ENCODE results near the gene ATP8A1. TPM values are rescaled to one million over a fixed set of nuclear protein-coding genes. Genes with fewer than 3 reads are reported as not detected.
A peak's percentile ranks its signal among the peaks of the same experiment; 100 is the strongest.
"Not testable (repeated sequence)": the region's sequence is repeated elsewhere in the genome, so short reads cannot be mapped to it uniquely, and the experiment has no call there.

The ATP8A1 gene
- total RNA-seq: 10 to 100 TPM; 27.6 to 32.0 TPM

DNA sequence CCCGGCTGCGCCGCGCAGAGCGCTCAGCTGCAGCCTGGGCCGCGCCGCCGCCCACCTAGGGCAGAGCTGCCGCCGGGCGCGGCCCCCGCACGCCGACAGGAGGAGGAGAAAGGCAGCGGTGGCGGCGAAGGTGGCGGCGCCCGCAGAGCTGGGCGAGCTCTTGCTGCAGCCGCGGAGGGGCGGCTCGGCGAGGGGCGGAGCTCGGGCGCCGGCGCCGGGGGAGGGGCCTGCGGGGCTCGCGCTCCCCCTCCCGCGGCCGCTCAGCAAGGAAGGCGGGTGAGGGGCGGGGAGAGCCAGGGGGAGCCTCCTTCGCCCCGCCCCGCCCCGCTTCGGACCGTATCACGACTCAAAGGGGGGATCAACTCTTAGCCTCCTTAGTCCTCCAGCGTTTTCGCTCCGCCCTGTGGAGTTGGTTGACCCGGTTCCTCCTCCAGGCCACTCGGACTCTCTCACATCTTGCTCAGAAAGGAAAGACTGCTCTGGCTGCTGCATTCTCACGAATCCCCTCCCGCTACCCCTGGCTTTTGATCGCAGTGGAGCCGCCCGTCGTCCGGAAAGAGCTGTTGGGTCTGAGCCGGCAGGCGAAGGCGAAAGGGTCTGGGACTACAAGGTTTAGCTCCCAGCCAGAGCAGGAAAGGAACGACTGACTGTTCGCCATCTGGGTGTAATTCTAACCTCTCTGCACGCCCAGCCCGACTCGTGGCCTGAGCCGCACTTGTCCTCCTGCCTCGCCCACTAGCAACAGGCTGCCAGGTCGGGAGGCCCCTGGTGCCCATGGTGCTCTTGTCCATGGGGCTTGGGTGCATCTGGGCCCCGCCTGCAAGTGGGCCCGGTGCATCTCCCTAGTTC, at the start of gene ATP8A1:
Gene ATP8A1, minus strand, starts transcription at position 162 of the 849 bp plus-strand sequence. CDS start 232 bp downstream, outside the sequence.
- DNase-seq: peak; percentile 92
- peaks cover 10% of the 10 kb centered on the region for H3K9me3 Mint-ChIP-seq
- no peaks in the 10 kb centered on the region for H3K27me3 Mint-ChIP-seq (ENCODE audit: low read depth)
- peaks cover 42% of the 10 kb centered on the region for H3K4me1 Mint-ChIP-seq (ENCODE audit: low read depth)
- CTCF ChIA-PET: interaction anchor here (1.0 to 1.8 kb wide), 8 partner anchors 10 to 88 kb away, joined by 3 to 11 read pairs (median 4); no protein-coding TSS in a partner anchor
- intact Hi-C loops (cut with micrococcal nuclease): loop anchor here (1.0 to 10.0 kb wide), 6 partner anchors 15 to 1788 kb away; partner anchors contain the start of genes KCTD8 and TMEM33
- peak within 1 kb of the TSS; percentile 94 for H3K4me3 Mint-ChIP-seq
- H3K27ac Mint-ChIP-seq: peak within 1 kb of the TSS; percentile 99
- H3K36me3 Mint-ChIP-seq (ENCODE audit: low read depth): peaks cover 13% of the 10 kb centered on the region

DNA sequence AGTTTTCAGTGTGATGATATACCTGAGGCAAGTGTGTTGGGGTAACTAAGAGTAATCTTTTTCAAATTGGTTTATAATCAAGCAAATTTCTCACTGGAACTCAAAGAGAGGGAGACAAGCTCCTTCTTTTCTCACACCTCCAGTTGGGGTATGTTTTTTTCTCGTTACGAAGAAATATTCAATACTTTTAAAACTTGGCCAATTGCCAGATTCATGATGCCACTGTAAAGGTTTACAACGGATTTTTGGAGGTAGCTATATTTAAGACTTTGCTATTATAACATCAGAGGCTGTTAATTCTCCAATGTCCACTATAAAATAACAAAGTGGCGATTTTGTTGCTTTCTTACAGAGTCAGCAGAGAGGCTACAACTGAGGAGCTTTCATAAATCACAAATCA, 49.2 kb upstream of the ATP8A1 start:
- H3K27ac Mint-ChIP-seq: no peak overlapping the region
- CTCF ChIA-PET: no interaction called here
- intact Hi-C loops (cut with micrococcal nuclease): no loop called here
- H3K27me3 Mint-ChIP-seq (ENCODE audit: low read depth): no peaks in the 10 kb centered on the region
- no peak for DNase-seq
- H3K4me3 Mint-ChIP-seq: no peak overlapping the region
- peaks cover 2% of the 10 kb centered on the region for H3K4me1 Mint-ChIP-seq (ENCODE audit: low read depth)
- H3K36me3 Mint-ChIP-seq (ENCODE audit: low read depth): no peaks in the 10 kb centered on the region
- H3K9me3 Mint-ChIP-seq: no peaks in the 10 kb centered on the region

DNA sequence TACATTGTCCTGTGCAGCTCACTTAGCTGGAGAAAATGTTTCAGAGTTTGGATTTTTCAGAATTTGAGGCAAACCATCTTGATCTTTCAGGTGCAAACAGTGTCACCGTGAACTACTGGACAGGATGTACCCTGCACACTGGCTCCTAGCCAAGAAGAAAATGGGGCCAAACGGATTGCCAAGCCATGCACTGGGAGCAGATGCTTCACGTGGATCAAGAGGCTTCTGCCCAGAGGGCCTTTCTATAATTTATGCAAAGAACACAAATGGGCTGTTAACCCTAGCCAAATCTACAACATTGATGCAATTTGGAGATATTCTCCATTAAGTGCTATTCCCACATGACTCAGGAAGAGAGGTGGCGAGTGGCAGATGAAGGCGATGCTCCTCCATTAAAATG, 46.9 kb upstream of the ATP8A1 start:
- H3K4me1 Mint-ChIP-seq (ENCODE audit: low read depth): peaks cover 2% of the 10 kb centered on the region
- CTCF ChIA-PET: no interaction called here
- intact Hi-C loops (cut with micrococcal nuclease): no loop called here
- H3K36me3 Mint-ChIP-seq (ENCODE audit: low read depth): peaks cover 2% of the 10 kb centered on the region
- H3K27ac Mint-ChIP-seq: no peak overlapping the region
- no peak overlapping the region for H3K4me3 Mint-ChIP-seq
- DNase-seq: no peak
- peaks cover 2% of the 10 kb centered on the region for H3K9me3 Mint-ChIP-seq
- H3K27me3 Mint-ChIP-seq (ENCODE audit: low read depth): no peaks in the 10 kb centered on the region

DNA sequence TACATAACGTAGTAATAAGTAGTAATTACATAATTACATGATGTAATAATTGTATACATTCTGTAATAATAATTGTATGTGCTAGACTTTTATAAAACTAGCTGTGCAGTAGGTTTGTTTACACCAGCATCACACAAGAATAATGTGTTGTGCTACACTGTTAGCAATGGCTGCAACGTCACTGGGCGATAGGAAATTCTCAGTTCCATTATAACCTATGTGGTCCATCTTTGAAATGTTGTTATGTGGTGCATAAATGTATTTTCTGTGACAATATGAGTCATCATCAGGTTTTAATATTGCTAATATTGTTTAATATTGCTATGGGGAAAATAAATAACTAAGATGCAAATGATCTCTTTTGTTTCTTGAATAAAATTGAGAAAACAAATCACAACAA, 46.0 kb upstream of the ATP8A1 start:
- H3K9me3 Mint-ChIP-seq: peaks cover 2% of the 10 kb centered on the region
- no peaks in the 10 kb centered on the region for H3K27me3 Mint-ChIP-seq (ENCODE audit: low read depth)
- CTCF ChIA-PET: interaction anchor here (0.9 kb wide), 1 partner anchor 65 kb away, joined by 3 read pairs; no protein-coding TSS in a partner anchor

DNA sequence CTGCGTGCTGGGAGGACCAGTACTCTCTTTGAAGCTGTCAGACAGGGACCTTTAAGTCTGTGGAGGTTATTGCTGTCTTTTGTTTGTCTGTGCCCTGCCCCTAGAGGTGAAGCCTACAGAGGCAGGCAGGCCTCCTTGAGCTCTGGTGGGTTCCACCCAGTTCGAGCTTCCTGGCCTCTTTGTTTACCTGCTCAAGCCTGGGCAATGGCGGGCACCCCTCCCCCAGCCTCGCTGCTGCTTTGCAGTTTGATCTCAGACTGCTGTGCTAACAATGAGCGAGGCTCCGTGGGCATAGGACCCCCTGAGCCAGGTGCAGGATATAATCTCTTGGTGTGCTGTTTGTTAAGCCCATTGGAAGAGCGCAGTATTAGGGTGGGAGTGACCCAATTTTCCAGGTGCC, 44.9 kb upstream of the ATP8A1 start:
- H3K27me3 Mint-ChIP-seq (ENCODE audit: low read depth); H3K4me3 Mint-ChIP-seq; H3K9me3 Mint-ChIP-seq; CTCF ChIA-PET; H3K36me3 Mint-ChIP-seq (ENCODE audit: low read depth); DNase-seq; H3K4me1 Mint-ChIP-seq (ENCODE audit: low read depth); intact Hi-C loops (cut with micrococcal nuclease); H3K27ac Mint-ChIP-seq: not testable (repeated sequence)

More for the DNA sequence above, 46.0 kb upstream of the ATP8A1 start:
- H3K27ac Mint-ChIP-seq: no peak overlapping the region
- H3K4me3 Mint-ChIP-seq: no peak overlapping the region
- peaks cover 2% of the 10 kb centered on the region for H3K4me1 Mint-ChIP-seq (ENCODE audit: low read depth)
- peaks cover 3% of the 10 kb centered on the region for H3K36me3 Mint-ChIP-seq (ENCODE audit: low read depth)
- DNase-seq: no peak
- intact Hi-C loops (cut with micrococcal nuclease): no loop called here

DNA sequence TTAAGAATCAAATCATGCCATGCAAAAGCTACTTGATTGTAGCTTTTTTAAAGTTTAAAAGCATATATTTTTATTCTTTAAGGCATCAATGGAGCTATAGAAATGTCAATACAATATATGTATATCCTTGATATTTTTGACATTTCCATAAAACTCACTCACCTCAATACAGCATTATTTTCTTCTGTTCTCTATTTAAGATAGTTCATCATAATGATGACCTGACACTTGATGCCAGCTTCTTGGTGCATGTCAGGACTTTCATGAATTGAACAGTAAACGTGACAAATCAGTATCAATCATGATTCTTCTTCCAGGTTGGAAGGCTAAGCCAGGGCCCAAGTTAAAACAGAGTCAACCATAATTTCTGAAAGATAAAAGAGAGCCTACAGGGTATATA, 33.6 kb upstream of the ATP8A1 start:
- intact Hi-C loops (cut with micrococcal nuclease): no loop called here
- no peaks in the 10 kb centered on the region for H3K36me3 Mint-ChIP-seq (ENCODE audit: low read depth)
- no peak overlapping the region for H3K4me3 Mint-ChIP-seq
- DNase-seq: no peak
- H3K9me3 Mint-ChIP-seq: no peaks in the 10 kb centered on the region
- CTCF ChIA-PET: no interaction called here
- H3K4me1 Mint-ChIP-seq (ENCODE audit: low read depth): no peaks in the 10 kb centered on the region
- H3K27ac Mint-ChIP-seq: no peak overlapping the region
- no peaks in the 10 kb centered on the region for H3K27me3 Mint-ChIP-seq (ENCODE audit: low read depth)

DNA sequence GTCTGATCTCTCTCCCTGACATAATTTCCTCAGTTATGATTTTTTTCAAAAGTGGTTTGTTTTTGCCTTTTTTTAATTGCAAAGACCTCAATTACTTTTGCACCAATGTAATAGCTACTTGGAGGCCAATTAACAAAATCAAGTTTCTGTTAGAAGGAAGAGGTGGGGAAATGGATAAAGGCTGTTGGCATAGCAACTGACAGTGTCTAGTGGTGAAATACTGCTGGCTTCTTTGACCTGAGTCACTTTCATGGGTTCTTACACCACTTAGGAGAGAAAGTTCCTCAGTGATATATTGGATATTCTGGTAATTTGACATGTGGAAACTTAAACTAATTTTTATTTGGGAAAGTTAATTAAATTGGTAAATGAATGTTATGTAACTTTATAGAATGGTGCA, 26.5 kb upstream of the ATP8A1 start:
- intact Hi-C loops (cut with micrococcal nuclease): no loop called here
- CTCF ChIA-PET: interaction anchor here (1.0 to 1.2 kb wide), 2 partner anchors 26 to 115 kb away, joined by 3 read pairs; no protein-coding TSS in a partner anchor
- Mint-ChIP-seq H3K4me3 (no peak overlapping the region), H3K27ac (no peak overlapping the region), H3K36me3 (ENCODE audit: low read depth) (no peaks in the 10 kb centered on the region), H3K9me3 (no peaks in the 10 kb centered on the region), H3K4me1 (ENCODE audit: low read depth) (peaks cover 10% of the 10 kb centered on the region), H3K27me3 (ENCODE audit: low read depth) (no peaks in the 10 kb centered on the region)
- DNase-seq: no peak

DNA sequence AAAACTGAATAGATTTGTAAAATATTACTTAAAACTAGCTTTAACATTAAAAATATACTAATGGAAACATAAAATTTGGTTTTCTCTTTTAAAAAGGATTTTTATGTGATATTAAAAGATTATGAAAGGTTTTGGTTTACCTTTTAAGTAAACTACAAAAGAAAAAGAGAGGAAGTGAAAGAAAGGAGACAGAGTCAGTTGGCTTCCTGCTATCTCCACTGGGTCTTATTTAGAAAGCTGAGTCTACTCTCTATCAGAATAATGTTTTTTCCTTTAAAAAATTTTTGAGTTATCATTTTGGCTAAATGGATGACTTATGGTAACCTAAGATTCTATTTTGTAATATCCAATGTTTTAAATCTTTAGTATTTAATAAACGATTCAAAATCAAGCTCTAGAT, 21.6 kb upstream of the ATP8A1 start:
- Mint-ChIP-seq H3K4me3 (no peak overlapping the region), H3K9me3 (no peaks in the 10 kb centered on the region), H3K27ac (no peak overlapping the region), H3K4me1 (ENCODE audit: low read depth) (peaks cover 42% of the 10 kb centered on the region), H3K27me3 (ENCODE audit: low read depth) (no peaks in the 10 kb centered on the region), H3K36me3 (ENCODE audit: low read depth) (peaks cover 3% of the 10 kb centered on the region)
- no peak for DNase-seq
- intact Hi-C loops (cut with micrococcal nuclease): no loop called here
- CTCF ChIA-PET: interaction anchor here (0.7 to 2.1 kb wide), 2 partner anchors 19 to 21 kb away, joined by 3 to 5 read pairs; partner anchors contain the start of gene ATP8A1

DNA sequence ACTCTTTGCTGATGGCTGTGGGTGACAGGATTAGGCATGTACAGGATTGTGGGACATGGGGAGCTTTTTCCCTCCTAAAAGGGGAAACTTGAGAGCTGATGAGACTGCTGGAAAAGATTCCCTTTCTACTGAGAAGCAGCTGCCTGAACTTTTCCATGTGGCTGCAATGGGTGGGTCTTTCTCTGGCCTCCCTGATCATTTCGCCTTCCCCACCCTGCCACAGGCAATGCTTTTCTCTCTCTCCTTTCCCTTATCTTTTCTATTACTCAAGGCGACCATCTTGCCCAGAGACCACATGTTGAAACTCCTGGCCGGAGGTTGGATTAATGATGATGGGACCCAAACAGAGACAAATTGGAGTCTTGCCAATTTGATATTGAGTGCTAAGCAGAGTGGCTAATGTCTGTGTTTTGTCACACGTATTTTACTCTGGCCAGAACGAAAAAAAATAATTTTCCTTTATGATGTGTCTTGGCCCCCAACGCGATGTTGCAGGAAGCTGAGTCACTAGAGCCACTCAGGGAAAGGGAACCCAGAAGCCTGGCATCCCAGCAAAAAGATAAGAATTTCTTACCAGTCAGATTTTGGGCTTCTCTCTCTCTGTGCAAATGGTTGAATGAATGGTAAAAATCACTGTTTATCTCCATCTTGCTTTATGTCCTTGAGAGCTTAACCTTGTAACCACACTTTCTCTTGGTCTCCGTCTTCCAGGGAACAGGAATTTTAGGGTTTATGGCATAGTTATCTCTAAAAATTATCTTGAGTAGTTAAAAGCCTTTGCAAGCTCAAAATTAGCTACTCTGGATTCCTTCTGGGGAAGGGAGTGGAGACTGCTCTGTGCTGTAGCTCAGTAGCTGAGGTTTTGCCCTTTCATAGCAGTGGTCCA, 19.4 kb upstream of the ATP8A1 start:
- Mint-ChIP-seq H3K4me1 (ENCODE audit: low read depth) (peaks cover 59% of the 10 kb centered on the region), H3K27ac (peak overlapping the region; percentile 71), H3K36me3 (ENCODE audit: low read depth) (peaks cover 3% of the 10 kb centered on the region), H3K9me3 (no peaks in the 10 kb centered on the region), H3K27me3 (ENCODE audit: low read depth) (no peaks in the 10 kb centered on the region), H3K4me3 (peak overlapping the region; percentile 48)
- intact Hi-C loops (cut with micrococcal nuclease): no loop called here
- CTCF ChIA-PET: no interaction called here
- no peak for DNase-seq

DNA sequence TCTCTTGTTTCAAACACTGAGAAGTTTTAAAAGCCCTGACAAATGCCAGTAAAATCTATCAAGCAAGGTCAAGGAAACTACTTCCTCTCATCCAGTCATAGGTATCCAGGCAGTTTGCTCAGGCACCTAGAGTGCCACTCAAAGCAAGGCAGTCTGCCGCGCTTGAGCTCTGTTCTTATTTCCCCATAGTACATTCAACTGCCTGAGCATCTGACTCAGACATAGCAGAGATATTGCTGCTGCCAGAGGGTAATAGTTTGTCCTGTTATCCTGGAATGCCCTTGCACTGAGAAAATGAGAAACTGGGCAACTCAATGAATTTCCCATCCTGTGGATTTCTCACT, 16.1 kb upstream of the ATP8A1 start:
- Mint-ChIP-seq H3K4me3 (peak overlapping the region; percentile 49), H3K9me3 (no peaks in the 10 kb centered on the region), H3K27me3 (ENCODE audit: low read depth) (no peaks in the 10 kb centered on the region), H3K27ac (peak overlapping the region; percentile 94), H3K4me1 (ENCODE audit: low read depth) (peaks cover 70% of the 10 kb centered on the region), H3K36me3 (ENCODE audit: low read depth) (peaks cover 3% of the 10 kb centered on the region)
- intact Hi-C loops (cut with micrococcal nuclease): loop anchor here (1.0 to 5.0 kb wide), 3 partner anchors 45 to 1766 kb away; no protein-coding TSS in a partner anchor
- CTCF ChIA-PET: interaction anchor here (0.7 to 2.2 kb wide), 7 partner anchors 16 to 145 kb away, joined by 3 to 11 read pairs (median 4); partner anchors contain the start of gene ATP8A1
- DNase-seq: peak; percentile 68

DNA sequence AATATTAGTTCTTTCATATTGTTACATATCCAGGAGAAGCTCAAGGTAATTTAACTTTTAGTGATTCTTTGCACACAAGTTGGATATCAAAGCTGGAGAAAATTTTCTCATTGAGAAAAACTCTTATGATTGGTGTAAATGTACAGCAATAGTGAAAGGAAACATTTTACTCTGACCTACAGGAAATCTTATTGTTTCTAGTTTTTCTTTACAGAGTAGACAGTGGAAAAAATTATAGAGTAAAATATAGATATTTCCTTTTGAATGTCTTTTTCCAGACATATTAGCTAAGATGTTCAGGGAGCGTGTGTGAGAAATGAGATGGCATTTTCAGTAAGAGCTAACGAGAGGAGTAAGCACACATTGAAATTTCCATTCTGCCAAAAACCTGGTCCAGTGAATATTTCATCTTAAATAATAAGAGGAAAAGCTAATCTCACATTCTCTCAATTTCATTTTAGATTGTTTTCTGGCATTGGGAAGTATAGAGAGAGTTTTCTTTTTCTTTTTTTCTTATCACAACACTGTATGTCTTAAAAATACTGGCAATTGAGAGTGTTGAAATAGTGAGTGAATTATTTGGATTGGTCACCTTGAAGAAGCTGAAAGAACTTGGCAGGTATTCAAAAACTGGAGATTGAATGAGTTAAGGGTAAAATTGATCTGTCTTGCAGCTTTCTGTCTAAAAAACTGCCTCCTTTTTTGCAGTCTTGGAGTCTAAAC, 15.6 kb upstream of the ATP8A1 start:
- CTCF ChIA-PET: interaction anchor here (0.7 to 2.2 kb wide), 7 partner anchors 15 to 145 kb away, joined by 3 to 11 read pairs (median 4); partner anchors contain the start of gene ATP8A1
- H3K4me1 Mint-ChIP-seq (ENCODE audit: low read depth): peaks cover 69% of the 10 kb centered on the region
- DNase-seq: no peak
- H3K36me3 Mint-ChIP-seq (ENCODE audit: low read depth): peaks cover 2% of the 10 kb centered on the region
- peak overlapping the region; percentile 49 for H3K4me3 Mint-ChIP-seq
- H3K27ac Mint-ChIP-seq: peak overlapping the region; percentile 94
- no peaks in the 10 kb centered on the region for H3K27me3 Mint-ChIP-seq (ENCODE audit: low read depth)
- no peaks in the 10 kb centered on the region for H3K9me3 Mint-ChIP-seq
- intact Hi-C loops (cut with micrococcal nuclease): loop anchor here (1.0 to 5.0 kb wide), 6 partner anchors 15 to 1765 kb away; partner anchors contain the start of gene ATP8A1
